Measurements from ENCODE around the gene IARS1. TPM values are rescaled to one million over a fixed set of nuclear protein-coding genes. Genes with fewer than 3 reads are reported as not detected.
A peak's percentile ranks its signal among the peaks of the same experiment; 100 is the strongest.

The IARS1 gene
- total and polyA plus RNA-seq, 2 of the 4 experiments (the other 2 are of a cell fraction), result 85.3 to 414 TPM

GRCh38 chr9:92293075-92293354 lies 482 bp downstream of the IARS1 start:
- H3K4me1 ChIP-seq (ENCODE audit: control insufficient read depth, insufficient read depth, low read length), result peaks cover 6% of the 10 kb centered on the region
- peaks cover 4% of the 10 kb centered on the region; the same call in 1 of the 2 replicates for H3K36me3 ChIP-seq (ENCODE audit: control insufficient read depth, insufficient read depth, low read length)
- no peak overlapping the region for H2AK9ac ChIP-seq (replicated peaks; ENCODE audit: low read depth, low read length, poor library complexity)
- peak overlapping the region; percentile 1; the same call in 1 of the 3 replicates for H2BK15ac ChIP-seq (ENCODE audit: low read depth, low read length)
- H3K18ac ChIP-seq (ENCODE audit: low read depth, low read length), result no peak overlapping the region; the same call in 1 of the 2 replicates
- TF ChIP-seq POLR2A (IDR thresholded peaks at IDR 0.05; ENCODE audit: low read depth, low read length), result no peak
- TF ChIP-seq RAD21 (IDR thresholded peaks at IDR 0.05; ENCODE audit: low read length), result no peak
- TF ChIP-seq FOS (IDR thresholded peaks at IDR 0.05; ENCODE audit: low read depth, low read length), result no peak
- TF ChIP-seq MXI1 (IDR thresholded peaks at IDR 0.05; ENCODE audit: borderline replicate concordance, low read depth, low read length), result no peak
- TF ChIP-seq CHD1 (IDR thresholded peaks at IDR 0.05; ENCODE audit: low read depth, low read length), result no peak
- no peak for TF ChIP-seq MAFK (IDR thresholded peaks at IDR 0.05; ENCODE audit: low read depth, low read length)
- TF ChIP-seq RFX5 (IDR thresholded peaks at IDR 0.05; ENCODE audit: low read depth, low read length), result no peak
- TF ChIP-seq CTCF (conservative IDR thresholded peaks at IDR 0.05; ENCODE audit: low read depth, low read length), result no peak
- DNase-seq (no peak), ATAC-seq (ENCODE audit: low read depth) (no peak)
- H3K27me3 ChIP-seq (ENCODE audit: control insufficient read depth, insufficient read depth, low read length), result no peaks in the 10 kb centered on the region
- dilution Hi-C loops (cut with HindIII; ENCODE audit: low sequenced_read_pairs, unreplicated experiment) (no loop called here), in situ Hi-C loops (cut with MboI; ENCODE audit: low sequenced_read_pairs) (loop anchor here (5.0 to 10.0 kb wide), 2 partner anchors 46 to 158 kb away; no protein-coding TSS in a partner anchor), intact Hi-C loops (cut with micrococcal nuclease) (loop anchor here (2.0 kb wide), 1 partner anchor 158 kb away; no protein-coding TSS in a partner anchor)
- peaks cover 29% of the 10 kb centered on the region; the same call in 1 of the 2 replicates for H4K20me1 ChIP-seq (ENCODE audit: insufficient read depth, low read length)
- peak overlapping the region; percentile 36; the same call in 1 of the 2 replicates for H3K23ac ChIP-seq (ENCODE audit: low read depth, low read length)
- no peak overlapping the region for H2AFZ ChIP-seq (replicated peaks; ENCODE audit: low read length, poor library complexity)
- ChIA-PET POLR2A (ENCODE audit: unreplicated experiment) (no interaction called here), CTCF (no interaction called here)
- H2AK5ac ChIP-seq (ENCODE audit: low read depth, low read length), result no peak overlapping the region
- peak overlapping the region; percentile 99 for H4K91ac ChIP-seq (ENCODE audit: insufficient read depth, low read depth, low read length)
- peak overlapping the region; percentile 99 for H3K4me2 ChIP-seq (ENCODE audit: low read depth, low read length)
- H3K27ac ChIP-seq (ENCODE audit: insufficient read depth, low read length), result peak overlapping the region; percentile 85; the same call in 1 of the 2 replicates
- H4K8ac ChIP-seq (ENCODE audit: low read depth in 2 of 2, low read length in 2 of 2), result peak overlapping the region; percentile 63 to 99; a peak in 2 of 4 replicates
- peaks cover 0 to 33% of the 10 kb centered on the region in 2 experiments; a peak in 3 of 4 replicates for H3K79me1 ChIP-seq (ENCODE audit: low read depth in 1 of 2, low read length in 2 of 2)
- H2BK5ac ChIP-seq (ENCODE audit: low read depth, low read length, poor library complexity, severe bottlenecking), result peak overlapping the region; percentile 71
- peaks cover 4% of the 10 kb centered on the region for H3K9me1 ChIP-seq (ENCODE audit: insufficient read depth, low read length)
- H3K9ac ChIP-seq (ENCODE audit: low read depth, low read length), result peak overlapping the region; percentile 87
- H4K5ac ChIP-seq (ENCODE audit: low read depth, low read length), result no peak overlapping the region; the same call in none of the 2 replicates
- H2BK120ac ChIP-seq (ENCODE audit: low read depth, low read length), result no peak overlapping the region; the same call in 1 of the 2 replicates
- H3K4me3 ChIP-seq (ENCODE audit: insufficient read depth, low read depth, low read length), result peak overlapping the region; percentile 61
- TSS peak; percentile 58 for BruUV-seq (replicated peaks)
- WGBS, 2 experiments (ENCODE audit: extremely low coverage in 2 of 2, insufficient read length in 1 of 2), result no CpG with 5 or more reads among the region's 5 CpGs
- peak overlapping the region; percentile 82; the same call in 1 of the 2 replicates for H3K14ac ChIP-seq (replicated peaks; ENCODE audit: low read depth, low read length)
- H3K4ac ChIP-seq (ENCODE audit: low read depth, low read length), result peak overlapping the region; percentile 38; the same call in 1 of the 2 replicates
- H3K9me3 ChIP-seq (ENCODE audit: control insufficient read depth, insufficient read depth, low read length), result no peaks in the 10 kb centered on the region
- H3K56ac ChIP-seq (ENCODE audit: extremely low read depth, insufficient read depth, low read length), result peak overlapping the region; percentile 99
- no peak overlapping the region for H2BK20ac ChIP-seq (ENCODE audit: low read depth, low read length)
